Endothelial cell of umbilical vein (primary cell): ENCODE measurements around the gene TMX1. TPM values are rescaled to one million over a fixed set of nuclear protein-coding genes. Genes with fewer than 3 reads are reported as not detected.

ENCODE experiments used
- BruUV-seq: library from RNA; stranded (reverse); fragments of 400-500 nt; replicated peaks from 2 replicates; lab custom pipeline; 2021; lab: Mats Ljungman, UMichigan
- CTCF ChIA-PET: fragments of 300-600, 350-600 bp; sonication (Branson Sonifier 250); formaldehyde crosslinking; loops from one replicate; lab custom pipeline; 2021; ENCODE audit warnings: antibody characterized with exemption, inconsistent platforms; lab: Charles Lee
- POLR2A ChIA-PET: fragments of 300-600, 350-600 bp; sonication (Branson Sonifier 250); formaldehyde crosslinking; loops from one replicate; lab custom pipeline; 2021; ENCODE audit warnings: antibody characterized with exemption, inconsistent platforms; lab: Charles Lee
- DNase-seq: peaks from one replicate; pipeline ENCODE4 v3.0.0-alpha.2; 2011; ENCODE audit warnings: low read depth, low spot score
- FAIRE-seq: peaks from 2 replicates; lab custom pipeline; 2011; peaks lifted over from hg19 to GRCh38; lab: Jason Lieb, UNC
- H2AFZ ChIP-seq: 2 replicates; pipeline ENCODE4 v1.6.0; 2012; ENCODE audit warnings: low read depth, low read length, control low read depth, inconsistent platforms
- H3K27ac ChIP-seq: 2 replicates; pipeline ENCODE4 v1.5.1; 2011; ENCODE audit warnings: low read depth, mild to moderate bottlenecking, control low read depth, low read length, moderate library complexity; ENCODE audit not compliant: insufficient read depth
- H3K27me3 ChIP-seq, 2 experiments: 2 replicates each; pipeline versions ENCODE4 v1.6.0 to v1.6.1; 2011; ENCODE audit warnings: low read length in 2 of 2, mixed read lengths in 1 of 2; ENCODE audit not compliant: control insufficient read depth in 2 of 2, insufficient read depth in 2 of 2
- H3K36me3 ChIP-seq, 2 experiments: 2 replicates in 1 of 2; 3 replicates in 1 of 2; pipeline ENCODE4 v1.5.1; 2011; ENCODE audit warnings: low read length in 2 of 2, mild to moderate bottlenecking in 1 of 2, moderate library complexity in 1 of 2; ENCODE audit not compliant: control insufficient read depth in 2 of 2, insufficient read depth in 2 of 2; ENCODE audit errors: extremely low read depth in 1 of 2
- H3K4me1 ChIP-seq: 3 replicates; pipeline ENCODE4 v1.5.1; 2011; ENCODE audit warnings: mild to moderate bottlenecking, low read length; ENCODE audit not compliant: control insufficient read depth, insufficient read depth; ENCODE audit errors: extremely low read depth
- H3K4me2 ChIP-seq: 2 replicates; pipeline ENCODE4 v1.6.1; 2011; ENCODE audit warnings: low read length, control low read depth, mixed read lengths; ENCODE audit not compliant: insufficient read depth
- H3K4me3 ChIP-seq, 3 experiments: fragments of 200-600 bp in 1 of 3; sonication (generic), shearing (Covaris generic) in 1 of 3; replicated peaks in 1 of 3; 2 replicates each; pipeline ENCODE4 v1.5.1; 2011 to 2016; ENCODE audit warnings: control low read depth in 3 of 3, low read length in 3 of 3, mild to moderate bottlenecking in 2 of 3, inconsistent platforms in 1 of 3, low read depth in 1 of 3, moderate library complexity in 1 of 3; ENCODE audit not compliant: insufficient read depth in 1 of 3
- H3K79me2 ChIP-seq: 2 replicates; pipeline ENCODE4 v1.6.0; 2012; ENCODE audit warnings: low read length, inconsistent platforms; ENCODE audit not compliant: control insufficient read depth, insufficient read depth
- H3K9ac ChIP-seq: replicated peaks from 2 replicates; pipeline ENCODE3; 2011; ENCODE audit warnings: low read length, control low read depth; ENCODE audit not compliant: insufficient read depth; ENCODE audit errors: extremely low read depth
- H3K9me1 ChIP-seq: replicated peaks from 3 replicates; pipeline ENCODE4 v1.6.0; 2011; ENCODE audit warnings: mild to moderate bottlenecking, low read length; ENCODE audit not compliant: control insufficient read depth, insufficient read depth; ENCODE audit errors: extremely low read depth
- H3K9me3 ChIP-seq: replicated peaks from 2 replicates; pipeline ENCODE4 v1.5.1; 2012; ENCODE audit warnings: low read length, inconsistent platforms; ENCODE audit not compliant: control insufficient read depth, insufficient read depth
- H4K20me1 ChIP-seq: replicated peaks from 2 replicates; pipeline ENCODE3; 2011; ENCODE audit warnings: mild to moderate bottlenecking, low read length; ENCODE audit not compliant: control insufficient read depth, insufficient read depth; ENCODE audit errors: extremely low read depth
- CTCF ChIP-seq, 2 donors: IDR thresholded peaks; 1 replicate in 1 of 2; 2 replicates in 1 of 2; pipeline ENCODE4 v1.5.1; 2011; ENCODE audit warnings: low read length in 2 of 2, mild to moderate bottlenecking in 2 of 2, moderate library complexity in 2 of 2, control low read depth in 1 of 2, inconsistent platforms in 1 of 2, low read depth in 1 of 2; ENCODE audit not compliant: insufficient read depth in 1 of 2; ENCODE audit errors: extremely low read depth in 1 of 2
- EZH2 ChIP-seq: IDR thresholded peaks from 2 replicates; pipeline ENCODE4 v1.6.1; 2012; ENCODE audit warnings: borderline replicate concordance, low read depth, mild to moderate bottlenecking, moderate library complexity, low read length, inconsistent platforms; ENCODE audit not compliant: severe bottlenecking
- FOS ChIP-seq: IDR thresholded peaks from 2 replicates; pipeline ENCODE4 v1.6.1; 2011; ENCODE audit warnings: mild to moderate bottlenecking, low read length, moderate library complexity, borderline replicate concordance; ENCODE audit not compliant: insufficient read depth
- GATA2 ChIP-seq: IDR thresholded peaks from 2 replicates; pipeline ENCODE4 v1.7.0; 2011; ENCODE audit warnings: low read depth, mild to moderate bottlenecking, moderate library complexity, mixed read lengths, low read length; ENCODE audit not compliant: insufficient read length, insufficient read depth
- JUN ChIP-seq: IDR thresholded peaks from 2 replicates; pipeline ENCODE4 v1.6.1; 2011; ENCODE audit warnings: borderline replicate concordance, low read depth; ENCODE audit not compliant: insufficient read length, insufficient read depth
- MAX ChIP-seq: IDR thresholded peaks from 2 replicates; pipeline ENCODE4 v1.6.1; 2011; ENCODE audit not compliant: insufficient read depth, insufficient read length
- MYC ChIP-seq: IDR thresholded peaks from one replicate; pipeline ENCODE4 v1.6.1; 2011; ENCODE audit warnings: mild to moderate bottlenecking, low read depth, low read length
- POLR2A ChIP-seq: IDR thresholded peaks from 2 replicates; pipeline ENCODE4 v1.6.1; 2012; ENCODE audit warnings: low read depth, mild to moderate bottlenecking, control low read depth, low read length
- POLR2AphosphoS5 ChIP-seq: IDR thresholded peaks from 2 replicates; pipeline ENCODE4 v1.6.1; 2012; ENCODE audit warnings: low read depth, mild to moderate bottlenecking, control low read depth, low read length, moderate library complexity; ENCODE audit not compliant: insufficient read depth
- dilution Hi-C: fragments of 300-500 bp; cut with MboI; formaldehyde crosslinking; loops from one replicate; pipeline ENCODE4 v1.15.0; 2019; ENCODE audit warnings: low sequenced_read_pairs; ENCODE audit not compliant: extremely low pct_ligation_motif_present
- intact Hi-C: fragments of 100-400 bp; cut with micrococcal nuclease; formaldehyde crosslinking; loops from one replicate; pipeline ENCODE4 v1.10.0; 2022
- polyA plus RNA-seq, 4 experiments: library from polyadenylated mRNA; depleted of rRNA in 3 of 4; stranded (reverse) in 3 of 4; unstranded in 1 of 4; fragments of >200 nt; gene quantifications; 2 replicates each; pipeline versions ENCODE4 v1.2.1 to v1.2.3, GENCODE V29; 2011 to 2012; ENCODE audit warnings: missing spikeins in 1 of 4
- total RNA-seq: library from RNA; stranded (reverse); gene quantifications from 2 replicates; pipeline ENCODE4 v1.2.3, GENCODE V29; 2021

Gene TMX1
- total and polyA plus RNA-seq, 2 donors (not counting 3 experiments of a cell fraction or from before 2014, with no cell fraction given), result 11.4 to 41.9 TPM

- no TSS peak for BruUV-seq
- intact Hi-C loops, result no loop called here
- CTCF ChIA-PET, result interaction anchor here (1.2 to 1.6 kb wide), 3 partner anchors 11 to 14 kb away, joined by 4 to 6 read pairs (median 4); no protein-coding TSS in a partner anchor
Measured at GRCh38 chr14:51262868-51263267, 22.8 kb downstream of the TMX1 start.

More at GRCh38 chr14:51262868-51263267, 22.8 kb downstream of the TMX1 start:
- FAIRE-seq (no peak), DNase-seq (no peak)
- no peaks in the 10 kb centered on the region for H3K9me1 ChIP-seq
- no peaks in the 10 kb centered on the region for H3K79me2 ChIP-seq
- no peak overlapping the region for H2AFZ ChIP-seq
- no peaks in the 10 kb centered on the region for H3K9me3 ChIP-seq
- POLR2A ChIA-PET, result no interaction called here
- H3K9ac ChIP-seq, result no peak overlapping the region
- no peaks in the 10 kb centered on the region for H4K20me1 ChIP-seq
- no peak overlapping the region for H3K4me2 ChIP-seq
- no peak for TF ChIP-seq GATA2
- no peak for TF ChIP-seq JUN
- no peak for TF ChIP-seq MYC
- no peak for TF ChIP-seq CTCF (IDR thresholded peaks at IDR 0.05; ENCODE audit: extremely low read depth in 1 of 2, insufficient read depth in 1 of 2, low read depth in 1 of 2, low read length in 2 of 2)
- no peak for TF ChIP-seq POLR2A
- TF ChIP-seq FOS, result no peak
- TF ChIP-seq MAX, result no peak
- no peak for TF ChIP-seq POLR2AphosphoS5
- no peak for TF ChIP-seq EZH2
- peaks cover 7% of the 10 kb centered on the region for H3K4me1 ChIP-seq
- dilution Hi-C loops, result no loop called here
- H3K4me3 ChIP-seq, result no peak overlapping the region
- peaks cover 0 to under 1% of the 10 kb centered on the region in 2 experiments for H3K36me3 ChIP-seq
- no peak overlapping the region for H3K27ac ChIP-seq
- H3K27me3 ChIP-seq, result no peaks in the 10 kb centered on the region
